HG03060 (cell line): ENCODE data around the gene SMAD3.
"Not testable (repeated sequence)": the region's sequence is repeated elsewhere in the genome, so short reads cannot be mapped to it uniquely, and the experiment has no call there.

Experiments used
- ATAC-seq: cut with Tn5 transposase; IDR thresholded peaks from one replicate; pipeline ENCODE4 v1.9.1; 2021; ENCODE audit warnings: low read depth, moderate number of reproducible peaks; ENCODE audit not compliant: unreplicated experiment

The SMAD3 gene

DNA sequence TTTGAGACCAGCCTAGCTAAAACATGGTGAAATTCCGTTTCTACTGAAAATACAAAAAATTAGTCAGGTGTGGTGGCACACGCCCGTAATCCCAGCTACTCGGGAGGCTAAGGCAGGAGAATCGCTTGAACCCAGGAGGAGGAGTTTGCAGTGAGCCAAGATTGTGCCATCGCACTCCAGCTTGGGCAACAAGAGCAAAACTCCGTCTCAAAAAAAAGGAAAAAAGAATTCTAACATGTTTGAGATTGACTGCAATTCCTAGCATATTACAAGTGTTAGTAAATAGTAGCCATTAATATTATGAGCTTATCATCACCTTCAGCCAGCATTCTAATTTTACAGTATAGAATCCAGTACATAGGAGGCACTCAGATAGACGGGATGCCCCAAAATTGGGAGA lies 57.9 kb downstream of the SMAD3 start:
- not testable (repeated sequence) for ATAC-seq

DNA sequence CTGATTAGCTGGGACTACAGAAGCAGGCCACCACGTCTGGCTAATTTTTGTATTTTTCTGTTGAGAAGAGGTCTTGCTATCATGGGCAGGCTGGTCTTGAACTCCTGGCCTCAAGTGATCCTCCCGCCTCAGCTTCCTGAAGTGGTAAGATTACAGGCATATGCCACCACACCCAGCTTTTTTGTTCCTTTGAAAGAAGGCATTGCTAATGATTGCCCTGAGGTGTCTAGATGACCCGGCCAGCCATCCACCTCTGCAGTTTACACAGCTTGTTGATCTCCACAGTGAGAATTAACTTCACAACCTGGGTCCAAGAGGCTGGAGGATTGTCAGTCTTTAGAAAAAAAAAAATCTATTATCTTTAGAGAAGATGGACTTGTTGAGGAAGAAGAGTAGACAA lies 58.7 kb downstream of the SMAD3 start:
- no peak for ATAC-seq

- ATAC-seq, result no peak
These were observed 59.6 kb downstream of the SMAD3 start for GRCh38 chr15:67124911-67125588.

DNA sequence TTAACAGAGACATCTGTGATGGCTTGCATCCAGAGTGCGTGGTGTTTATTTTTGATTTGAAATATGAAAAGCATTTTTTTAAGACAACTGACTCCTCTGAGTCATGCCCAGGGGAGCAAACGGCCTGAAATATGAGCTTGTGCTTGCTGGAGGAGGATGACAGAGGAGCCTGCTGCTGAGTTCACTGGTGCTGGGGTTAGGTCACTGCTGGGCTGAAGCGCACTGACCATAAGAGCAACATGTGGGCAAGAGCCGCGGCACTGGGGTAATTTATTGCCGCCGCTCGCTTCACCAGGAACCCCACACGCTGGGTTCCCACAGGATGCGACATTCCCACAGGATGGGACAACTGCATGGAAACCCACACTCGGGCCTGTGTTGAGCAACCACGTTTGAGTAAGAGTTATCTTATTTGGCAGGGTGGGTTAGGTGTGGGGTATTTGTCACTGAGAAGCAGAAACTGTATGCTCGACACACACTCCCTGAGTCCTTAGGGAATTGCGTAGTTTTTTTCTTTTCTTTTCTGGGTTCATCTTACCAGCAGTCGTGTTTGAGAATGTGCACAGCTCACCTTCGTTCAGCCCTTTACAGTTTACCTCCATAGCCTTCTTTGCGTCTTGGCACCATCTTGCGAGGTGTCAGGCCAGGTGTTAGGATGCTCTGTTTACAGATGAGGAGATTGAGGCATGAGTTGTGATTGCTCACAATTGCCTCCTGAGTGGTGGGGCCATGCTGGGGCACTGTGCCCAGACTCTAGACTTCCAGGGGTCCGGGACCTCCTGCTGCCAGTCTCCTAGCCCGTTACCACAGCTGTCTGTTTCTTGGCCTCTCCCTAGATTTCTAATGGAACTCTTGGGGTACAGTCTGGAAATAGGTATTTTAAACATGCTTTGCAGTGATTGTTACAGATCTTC lies 60.4 kb downstream of the SMAD3 start:
- no peak for ATAC-seq

- no peak for ATAC-seq
These were observed 61.3 kb downstream of the SMAD3 start for GRCh38 chr15:67126551-67127330.

GRCh38 chr15:67127331-67127664 lies 61.9 kb downstream of the SMAD3 start:
- no peak for ATAC-seq

DNA sequence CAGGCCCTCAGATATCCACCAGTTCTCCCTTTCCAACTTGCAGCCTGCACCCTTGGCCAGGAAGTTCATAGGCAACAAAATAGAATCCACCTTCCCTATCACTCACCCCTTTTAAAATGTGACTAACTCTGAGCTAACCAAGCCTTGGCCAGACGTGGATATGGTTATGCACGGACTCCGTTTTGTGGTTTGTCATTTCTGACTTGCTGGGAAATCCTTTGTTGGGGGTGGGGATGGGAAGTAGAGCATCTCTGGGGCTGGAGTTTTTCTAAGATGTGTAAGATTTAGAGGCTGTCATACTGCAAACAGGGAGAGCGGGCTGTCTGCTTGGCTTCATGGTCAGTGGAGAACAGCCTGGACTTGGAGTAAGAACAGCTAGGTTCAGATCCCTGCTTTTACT lies 62.6 kb downstream of the SMAD3 start:
- ATAC-seq, result no peak

DNA sequence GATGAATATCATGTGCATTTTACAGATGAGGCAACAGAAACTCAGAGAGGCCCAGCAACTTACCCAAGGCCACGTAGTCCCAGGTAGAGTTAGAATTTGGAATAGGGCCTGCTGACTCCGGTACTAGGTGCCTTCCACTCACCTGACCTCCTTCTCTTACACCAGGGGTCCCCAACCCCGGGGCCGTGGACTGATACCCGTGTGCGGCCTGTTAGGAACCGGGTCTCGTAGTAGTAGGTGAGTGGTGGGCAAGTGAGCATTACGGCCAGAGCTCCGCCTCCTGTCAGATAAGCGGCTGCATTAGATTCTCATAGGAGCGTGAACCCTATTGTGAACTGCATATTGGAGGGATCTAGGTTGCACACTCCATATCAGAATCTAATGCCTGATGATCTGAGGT lies 64.8 kb downstream of the SMAD3 start:
- no peak for ATAC-seq

DNA sequence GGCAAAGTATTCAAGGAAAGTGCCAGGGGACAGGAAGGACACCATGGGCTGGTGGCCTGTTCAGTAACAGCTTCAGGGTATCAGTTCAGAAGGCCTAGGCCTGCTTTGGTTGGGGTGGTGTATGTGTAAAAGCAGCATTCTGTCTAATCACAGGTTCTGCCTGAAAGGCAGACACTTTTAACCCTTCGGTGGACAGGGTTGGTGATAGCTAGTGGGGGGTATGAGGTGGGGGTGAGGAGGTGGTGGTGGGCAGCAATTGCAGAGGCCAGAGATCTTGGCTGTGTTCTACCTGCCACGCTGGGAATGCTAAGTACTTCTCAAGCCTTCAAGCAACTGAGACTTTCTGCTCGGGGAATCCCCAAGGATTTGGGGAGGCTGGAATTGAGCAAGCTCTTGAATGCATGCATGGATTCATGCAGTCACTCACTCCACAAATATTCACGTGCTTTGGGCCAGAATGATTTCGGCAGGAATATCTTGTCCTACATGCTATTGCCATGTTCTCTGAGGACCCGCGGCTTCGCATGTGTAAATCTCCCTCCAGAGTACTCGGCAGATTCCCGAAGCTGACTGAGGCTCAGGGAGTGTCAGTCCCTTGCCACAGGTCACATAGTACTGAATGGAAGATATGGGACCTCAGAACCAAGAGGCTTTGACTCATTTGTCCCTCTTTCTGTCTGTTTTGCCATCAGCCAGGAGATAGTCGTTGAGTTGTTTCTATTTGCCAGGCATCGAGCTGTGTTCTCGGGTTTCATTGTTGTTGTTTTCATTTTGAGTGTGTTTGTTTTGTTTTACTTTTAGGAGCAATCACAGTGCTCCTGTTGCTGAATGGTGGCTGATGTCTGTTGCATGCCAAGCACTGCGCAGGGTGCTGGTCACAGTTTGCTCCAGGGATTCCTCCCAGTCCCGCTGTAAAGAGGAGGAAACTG lies 65.5 kb downstream of the SMAD3 start:
- ATAC-seq, result no peak

DNA sequence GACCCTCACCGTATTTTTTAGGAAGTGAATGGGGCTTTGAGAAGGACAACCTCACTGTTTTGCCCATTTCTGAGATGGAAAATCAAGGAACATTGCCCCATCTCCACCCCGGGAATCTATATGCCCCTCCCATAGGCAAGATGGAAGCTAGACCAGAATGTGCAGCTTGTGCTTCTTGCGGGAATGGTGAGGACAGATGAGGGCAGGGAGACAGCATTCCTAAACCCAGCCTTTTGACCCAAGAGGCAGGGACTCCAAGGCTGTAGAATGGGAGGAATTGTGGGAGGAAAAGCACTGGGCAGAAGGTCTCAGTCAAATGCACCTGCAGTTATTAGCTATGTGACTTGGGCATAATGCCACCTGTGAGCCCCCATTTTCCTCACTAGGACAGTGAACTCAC lies 66.9 kb downstream of the SMAD3 start:
- ATAC-seq, result no peak

DNA sequence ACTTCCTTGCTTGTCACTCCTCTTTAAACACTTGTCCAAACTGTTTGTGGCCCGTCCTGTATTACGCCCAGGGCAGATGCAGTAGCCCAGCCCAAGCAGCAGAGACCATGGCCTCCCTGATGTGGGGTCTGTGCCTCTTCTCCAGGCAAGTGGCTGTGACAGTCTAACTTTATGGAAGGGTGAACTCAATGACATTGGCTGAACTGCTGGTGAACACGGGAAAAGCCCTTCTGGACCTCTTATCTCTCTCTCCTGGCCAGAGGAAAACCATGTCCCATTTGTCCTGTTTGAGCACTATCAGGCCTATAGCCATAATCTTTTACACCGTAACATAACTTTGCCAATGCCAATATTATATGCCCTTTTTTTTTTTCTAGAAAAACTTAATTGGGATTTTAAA lies 67.6 kb downstream of the SMAD3 start:
- no peak for ATAC-seq

GRCh38 chr15:67133738-67134066 lies 68.3 kb downstream of the SMAD3 start:
- no peak for ATAC-seq

DNA sequence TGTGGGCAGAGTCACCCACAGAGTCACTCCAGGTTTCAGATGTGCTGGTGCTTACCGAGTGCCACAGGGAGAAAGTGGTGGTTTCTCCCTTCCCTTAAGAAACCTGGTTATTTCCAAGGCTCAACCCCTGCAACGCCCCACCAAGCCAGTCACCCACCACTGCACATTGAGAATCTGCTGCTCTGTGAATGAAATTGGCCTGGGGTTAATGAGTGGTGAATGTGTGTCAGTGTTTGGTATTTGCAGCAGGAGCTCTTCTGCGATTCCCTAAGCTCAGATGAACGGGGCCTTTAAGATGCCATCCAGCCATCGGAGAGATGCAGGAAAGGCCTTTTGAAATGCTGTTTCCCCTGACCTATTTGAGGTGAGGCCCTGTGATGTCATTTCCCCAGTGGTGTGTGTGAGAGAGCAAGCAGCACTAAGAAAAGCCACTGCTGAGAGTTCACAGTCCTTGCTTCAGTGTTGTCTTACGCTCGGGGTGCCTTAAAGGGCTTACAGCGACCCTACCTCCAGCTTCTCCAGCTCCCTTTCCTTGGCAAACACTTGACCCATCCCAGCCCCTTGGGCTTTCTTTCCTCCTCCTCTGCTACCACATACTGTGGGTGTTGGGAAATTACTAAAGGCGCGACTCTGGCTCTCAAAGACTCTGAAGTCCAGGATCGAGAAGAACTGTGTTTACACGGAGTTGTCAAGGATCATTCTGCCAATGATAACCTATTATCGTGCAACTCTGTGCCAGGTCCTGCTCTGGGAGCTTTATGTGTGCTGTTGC lies 68.9 kb downstream of the SMAD3 start:
- no peak for ATAC-seq

DNA sequence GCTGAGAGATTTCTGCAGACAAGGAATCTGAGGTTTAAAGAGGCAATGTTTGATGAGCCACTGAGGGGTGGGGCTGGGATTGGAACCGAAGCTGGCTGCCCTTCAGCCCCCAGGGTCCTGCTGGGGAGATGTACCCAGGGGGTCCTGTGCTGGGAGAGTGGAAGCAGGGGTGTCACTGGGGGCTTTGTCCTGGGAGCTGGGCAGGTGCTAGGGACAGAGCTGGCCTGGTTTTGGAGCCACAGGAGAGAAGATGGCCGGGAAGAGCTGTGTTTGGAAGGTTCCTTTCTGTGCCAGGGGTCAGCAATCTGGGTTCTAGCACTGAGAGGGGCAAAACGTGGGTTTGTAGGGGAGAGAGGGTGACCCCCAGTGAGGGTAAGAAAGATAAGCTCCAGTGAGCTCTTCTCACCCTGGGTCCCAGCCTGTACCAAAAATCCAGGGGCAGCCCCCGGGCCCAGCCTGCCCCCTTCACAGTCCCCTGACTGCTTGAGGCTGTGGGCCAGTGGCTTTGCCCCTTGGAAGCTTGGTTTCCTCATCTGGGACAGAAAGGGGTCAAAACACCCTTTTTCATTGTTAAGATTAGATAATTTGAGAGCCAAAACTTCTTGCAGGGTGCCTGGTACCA lies 69.6 kb downstream of the SMAD3 start:
- ATAC-seq, result no peak

- no peak for ATAC-seq
These were observed 70.1 kb downstream of the SMAD3 start for GRCh38 chr15:67135494-67135893.

- ATAC-seq, result no peak
These were observed 71.4 kb downstream of the SMAD3 start for GRCh38 chr15:67136802-67137201.

GRCh38 chr15:67137319-67137718 lies 71.9 kb downstream of the SMAD3 start:
- ATAC-seq, result no peak

DNA sequence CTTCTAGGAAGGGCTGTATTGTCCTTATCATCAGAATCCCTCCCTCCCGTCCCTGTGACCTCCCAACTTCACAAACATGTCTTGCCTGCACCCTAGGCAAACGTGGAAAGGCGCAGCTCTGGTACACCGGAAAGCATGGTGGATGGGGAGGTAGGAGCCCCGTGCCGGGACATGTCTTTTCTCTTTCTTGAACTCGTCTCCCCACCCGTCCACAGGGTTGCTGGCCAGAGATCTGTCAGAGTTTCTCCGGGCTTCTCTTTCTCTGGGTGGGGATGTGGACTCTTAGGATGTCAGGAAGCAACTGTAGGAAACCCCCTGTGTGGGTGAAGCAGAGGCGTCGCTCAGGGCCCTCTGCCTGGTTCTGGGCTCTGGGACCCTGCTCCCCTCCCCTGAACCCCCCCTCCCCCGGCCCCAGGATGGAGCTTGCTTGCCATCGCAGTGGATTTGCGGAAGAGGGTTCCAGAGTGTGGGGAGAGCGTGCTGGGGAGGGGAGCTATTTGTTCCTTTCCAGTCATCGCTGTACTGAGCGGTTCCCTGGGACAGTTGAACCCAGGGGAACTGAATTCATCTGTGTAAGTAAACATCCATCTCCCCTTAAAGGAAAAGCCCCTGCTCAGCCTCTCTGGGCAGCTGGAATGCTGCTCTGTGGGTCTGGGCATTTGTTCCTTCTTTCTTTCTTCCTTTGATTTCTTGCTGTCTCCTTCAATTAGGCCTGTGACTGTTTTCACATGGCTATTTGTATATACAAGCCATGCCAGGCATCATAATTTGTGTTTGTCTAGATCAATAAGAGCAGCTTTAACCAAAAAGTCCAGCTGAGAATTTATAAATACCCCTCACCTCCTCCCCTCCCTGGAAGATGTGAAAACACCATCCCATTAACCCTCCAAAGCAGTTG lies 72.8 kb downstream of the SMAD3 start:
- no peak for ATAC-seq
